HG02981 (cell line): Measurements from ENCODE around the gene AK3.
"Not testable (repeated sequence)": the region's sequence is repeated elsewhere in the genome, so short reads cannot be mapped to it uniquely, and the experiment has no call there.

Experiments
- ATAC-seq: cut with Tn5 transposase; IDR thresholded peaks from one replicate; pipeline ENCODE4 v1.9.1; 2021; ENCODE audit warnings: mild to moderate bottlenecking, moderate library complexity; ENCODE audit not compliant: unreplicated experiment

The AK3 gene

DNA sequence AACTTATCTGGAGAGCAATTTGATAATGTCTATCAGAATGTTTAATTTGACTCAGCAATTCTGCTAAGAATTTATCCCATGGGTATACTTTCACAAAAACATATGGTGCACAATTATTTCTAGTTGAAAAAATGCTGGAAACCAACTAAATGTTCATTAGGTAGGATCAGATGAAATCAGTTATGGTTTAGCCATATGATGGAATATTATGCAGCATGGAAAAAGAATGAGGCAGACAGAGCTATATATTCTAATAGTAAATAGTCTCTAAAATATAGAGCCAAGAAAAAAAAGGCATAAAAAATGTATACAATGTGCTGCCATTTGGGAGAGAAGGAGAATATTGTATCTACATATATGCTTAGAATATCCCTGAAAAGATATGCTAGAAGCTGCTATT lies 71.1 kb downstream of the AK3 start:
- no peak for ATAC-seq

DNA sequence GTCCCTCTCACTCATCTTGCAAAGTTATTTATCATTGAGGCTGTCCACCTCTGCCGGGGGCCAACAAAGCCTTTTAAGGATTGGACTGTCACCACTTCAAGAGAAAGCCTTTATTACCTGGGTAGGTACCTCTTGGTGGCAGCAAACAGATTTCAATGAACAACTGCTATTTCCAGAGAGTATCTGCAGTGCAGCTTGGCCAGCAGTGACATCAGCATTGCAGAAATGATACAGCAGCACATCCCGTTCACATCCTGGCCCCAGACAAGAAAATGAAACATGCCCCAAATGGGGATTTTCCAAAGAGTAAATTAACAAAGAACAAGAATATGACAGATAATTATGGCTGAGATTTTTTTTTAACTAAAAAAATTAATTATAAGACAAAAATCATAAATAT lies 72.4 kb downstream of the AK3 start:
- ATAC-seq, result no peak

DNA sequence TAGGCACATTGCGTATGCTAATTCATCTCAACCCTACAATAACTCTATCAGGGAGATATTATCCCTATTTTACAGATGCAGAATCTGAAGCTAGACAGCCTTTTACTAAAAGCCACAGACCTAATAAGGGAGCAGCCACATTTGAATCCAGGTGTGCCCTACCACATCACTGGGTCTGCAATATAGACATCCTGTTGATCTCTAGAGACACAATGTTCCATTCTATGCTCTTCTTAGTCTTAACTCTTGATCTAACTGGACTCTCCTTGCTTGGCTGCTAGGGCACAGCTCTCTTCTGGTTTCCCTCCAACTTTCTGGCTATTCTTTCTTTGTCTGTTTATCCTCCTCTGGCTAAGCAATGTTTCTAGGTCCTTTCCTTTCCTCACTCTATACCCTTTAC lies 73.3 kb downstream of the AK3 start:
- no peak for ATAC-seq

DNA sequence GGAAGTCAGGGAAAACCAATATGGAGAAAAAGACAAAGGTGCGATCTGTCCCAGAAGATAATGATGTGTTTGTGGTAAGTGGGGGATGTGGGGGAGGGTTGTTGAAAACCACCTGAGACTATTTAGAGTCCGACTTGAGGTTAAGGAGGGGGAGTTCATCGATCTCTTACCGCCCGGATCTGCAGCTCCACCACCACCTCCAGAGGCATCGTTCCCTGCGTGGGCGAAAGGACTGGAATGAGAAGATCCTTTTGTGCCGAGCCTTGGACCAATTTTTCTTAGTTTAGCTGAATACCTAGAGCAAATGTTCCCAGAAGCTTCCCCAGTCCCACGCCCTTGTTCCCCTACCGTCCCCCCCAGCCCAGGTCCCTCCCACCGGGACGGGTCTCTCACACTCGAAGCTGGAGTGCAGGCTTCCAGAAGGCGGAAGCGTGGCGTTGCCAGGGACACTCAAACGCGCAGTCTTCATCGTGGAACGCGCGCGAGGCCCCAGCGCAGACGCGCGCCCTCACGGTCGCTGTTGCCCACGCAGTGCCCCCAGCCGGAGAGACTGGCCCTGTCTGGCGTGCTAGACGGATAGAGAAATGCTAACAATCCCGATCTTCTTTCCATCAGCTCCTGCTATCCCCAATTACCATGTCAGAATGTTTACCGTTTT lies 74.8 kb downstream of the AK3 start, which contains the start of gene SPATA6L:
Gene SPATA6L (minus strand): TSS at position 439 of the 658 bp plus-strand sequence. CDS start 230 bp downstream, at position 209.
- no peak for ATAC-seq

DNA sequence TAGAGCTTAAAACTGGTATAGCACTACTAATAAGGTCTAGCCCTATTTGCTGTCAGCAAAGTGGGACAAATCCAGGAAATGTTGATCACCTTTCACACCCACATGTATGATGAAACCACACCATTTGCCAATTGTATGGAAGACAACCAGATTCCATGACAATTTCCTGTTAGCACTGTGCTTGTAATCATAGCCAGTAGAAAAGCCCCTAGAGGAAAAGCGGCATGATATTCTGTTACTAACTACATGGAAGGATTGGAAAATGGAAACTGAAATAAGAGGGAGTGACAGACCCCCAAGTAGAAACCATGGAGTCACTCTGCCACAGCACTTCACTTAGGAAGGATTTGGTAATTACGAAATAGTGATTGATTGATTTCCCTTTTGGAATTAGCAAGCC lies 75.6 kb downstream of the AK3 start:
- no peak for ATAC-seq

DNA sequence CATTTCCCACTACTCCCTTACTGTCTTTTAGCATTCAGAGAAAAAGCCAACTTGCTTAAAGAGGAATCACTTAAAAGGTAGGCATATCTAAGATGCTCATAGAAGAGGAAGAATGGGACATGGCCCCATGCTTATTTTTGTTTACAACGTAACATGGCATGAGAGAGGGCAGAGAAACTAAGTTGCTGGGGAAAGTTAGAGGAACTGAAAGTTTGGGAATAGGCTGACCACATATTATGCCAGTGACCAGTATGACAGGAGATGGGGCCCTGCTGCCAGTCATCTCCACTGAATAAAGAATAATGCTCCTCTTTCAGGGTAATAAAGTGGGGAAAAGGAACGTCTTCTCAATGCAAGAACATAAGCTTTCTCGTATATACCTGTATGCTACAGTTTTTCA lies 77.0 kb downstream of the AK3 start:
- no peak for ATAC-seq

DNA sequence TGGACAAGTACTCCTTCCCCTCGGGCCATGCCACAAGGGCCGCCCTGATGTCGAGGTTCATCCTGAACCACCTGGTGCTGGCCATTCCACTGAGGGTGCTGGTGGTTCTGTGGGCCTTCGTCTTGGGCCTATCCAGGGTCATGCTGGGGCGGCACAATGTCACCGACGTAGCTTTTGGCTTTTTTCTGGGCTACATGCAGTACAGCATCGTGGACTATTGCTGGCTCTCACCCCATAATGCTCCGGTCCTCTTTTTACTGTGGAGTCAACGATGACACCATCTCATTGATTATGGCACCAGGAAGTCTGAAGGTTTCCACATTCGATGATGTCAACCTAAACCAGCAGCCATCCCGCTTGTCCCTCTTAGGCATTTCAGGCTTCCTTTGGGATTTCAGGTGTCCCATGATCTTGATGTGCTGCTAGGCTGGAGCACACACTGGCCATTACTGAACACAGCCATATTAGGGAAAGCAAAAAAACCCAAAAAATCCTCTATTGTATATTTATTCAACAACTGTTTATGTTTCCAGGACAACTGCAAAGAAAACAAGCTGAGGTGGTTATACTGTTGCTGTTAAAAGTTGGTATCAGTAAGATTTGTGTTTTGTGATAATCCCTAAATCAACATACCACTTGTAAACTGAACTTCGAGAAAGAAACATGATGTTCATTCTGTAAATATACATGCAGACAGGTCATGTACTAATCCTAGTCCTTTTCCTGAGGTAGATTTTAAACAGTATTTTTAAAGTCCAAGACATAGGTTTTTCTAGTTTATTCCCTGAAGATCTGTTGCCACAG lies 77.8 kb downstream of the AK3 start:
- no peak for ATAC-seq

DNA sequence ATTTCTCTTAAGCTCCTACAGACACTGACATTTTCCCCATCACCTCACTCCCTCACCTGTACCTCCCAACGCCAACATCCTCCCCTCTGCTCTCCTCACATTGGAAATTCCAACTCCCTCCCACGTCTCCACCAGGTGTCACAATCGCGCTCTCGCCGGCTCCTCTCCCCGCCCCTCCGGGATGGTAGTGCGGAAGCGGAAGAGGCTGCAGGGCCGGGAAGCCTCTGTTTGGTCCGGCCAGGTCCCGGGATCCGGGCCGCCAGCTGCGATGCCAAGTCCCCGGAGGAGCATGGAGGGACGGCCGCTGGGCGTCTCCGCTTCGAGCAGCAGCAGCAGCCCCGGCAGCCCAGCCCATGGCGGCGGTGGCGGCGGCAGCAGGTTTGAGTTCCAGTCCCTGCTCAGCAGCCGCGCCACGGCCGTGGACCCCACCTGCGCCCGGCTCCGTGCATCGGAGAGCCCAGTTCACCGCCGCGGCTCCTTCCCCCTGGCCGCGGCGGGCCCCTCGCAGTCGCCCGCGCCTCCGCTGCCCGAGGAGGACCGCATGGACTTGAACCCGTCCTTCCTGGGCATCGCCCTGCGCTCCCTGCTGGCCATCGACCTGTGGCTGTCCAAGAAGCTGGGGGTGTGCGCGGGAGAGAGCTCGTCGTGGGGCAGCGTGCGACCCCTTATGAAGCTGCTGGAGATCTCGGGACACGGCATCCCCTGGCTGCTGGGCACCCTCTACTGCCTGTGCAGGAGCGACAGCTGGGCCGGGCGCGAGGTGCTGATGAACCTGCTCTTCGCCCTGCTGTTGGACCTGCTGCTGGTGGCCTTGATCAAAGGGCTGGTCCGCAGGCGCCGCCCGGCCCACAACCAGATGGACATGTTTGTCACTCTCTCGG lies 78.7 kb downstream of the AK3 start, which contains the start of gene PLPP6:
Gene PLPP6 (plus strand): TSS at position 187 of the 881 bp plus-strand sequence. CDS start 82 bp downstream, at position 269.
- ATAC-seq, result peak; percentile 82

DNA sequence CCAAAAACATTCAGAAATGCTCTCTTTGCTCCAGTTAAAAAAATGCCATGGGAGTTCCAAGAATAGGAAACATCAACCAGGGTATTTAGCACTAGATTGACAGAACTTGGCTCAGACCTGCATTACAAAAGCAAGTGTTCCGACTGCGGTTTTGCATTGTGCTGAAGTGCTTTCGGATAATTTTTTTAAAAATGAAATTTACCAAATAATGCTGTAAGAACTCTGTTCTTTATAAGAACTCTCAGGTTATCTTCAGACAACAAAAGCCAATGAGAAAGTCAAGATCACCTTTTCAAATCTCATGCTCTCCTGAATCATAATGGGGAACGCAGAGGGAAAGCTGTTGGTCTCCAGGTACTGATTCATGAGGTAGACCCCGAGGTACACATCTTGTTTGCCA lies 79.4 kb downstream of the AK3 start:
- ATAC-seq, result no peak

DNA sequence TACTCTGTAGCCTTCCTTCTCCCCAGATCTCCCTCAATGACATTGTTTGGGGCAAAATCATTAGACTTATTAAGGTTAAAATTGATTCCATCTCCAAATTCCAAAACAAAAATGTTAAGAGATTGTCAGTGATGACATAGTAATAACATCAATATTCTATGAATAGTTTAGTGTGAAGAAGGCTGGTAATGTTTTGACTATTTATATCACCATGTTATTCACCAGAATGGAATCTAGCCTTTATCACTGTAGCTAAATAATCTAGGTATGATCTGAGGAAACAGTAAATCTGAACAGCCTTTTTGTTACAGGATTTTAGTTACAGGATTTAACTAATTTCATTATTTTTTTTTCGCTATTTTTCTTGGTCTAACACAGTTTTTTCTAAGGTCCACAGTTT lies 79.8 kb downstream of the AK3 start:
- no peak for ATAC-seq

DNA sequence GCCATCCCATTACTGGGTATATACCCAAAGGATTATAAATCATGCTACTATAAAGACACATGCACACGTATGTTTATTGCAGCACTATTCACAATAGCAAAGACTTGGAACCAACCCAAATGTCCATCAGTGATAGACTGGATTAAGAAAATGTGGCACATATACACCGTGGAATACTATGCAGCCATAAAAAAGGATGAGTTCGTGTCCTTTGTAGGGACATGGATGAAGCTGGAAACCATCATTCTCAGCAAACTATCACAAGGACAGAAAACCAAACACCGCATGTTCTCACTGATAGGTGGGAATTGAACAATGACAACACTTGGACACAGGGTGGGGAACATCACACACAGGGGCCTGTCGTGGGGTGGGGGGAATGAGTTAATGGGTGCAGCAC lies 80.3 kb downstream of the AK3 start:
- not testable (repeated sequence) for ATAC-seq
